Neural progenitor cell (in vitro differentiated cells): ENCODE results near the gene ZIC1. TPM values are rescaled to one million over a fixed set of nuclear protein-coding genes. Genes with fewer than 3 reads are reported as not detected.

Source experiments
- DNase-seq: peaks from one replicate; pipeline ENCODE4 v3.0.0-alpha.2; 2016; ENCODE audit warnings: low spot score
- H2AFZ ChIP-seq: fragments of 200-600 bp; sonication (generic); replicated peaks from 2 replicates; pipeline ENCODE4 v1.6.1; 2016; ENCODE audit warnings: antibody characterized with exemption
- H3F3A ChIP-seq: fragments of 200-600 bp; sonication (generic); 2 replicates; pipeline ENCODE4 v1.6.1; 2016; ENCODE audit warnings: antibody characterized with exemption, low read depth
- H3K27ac ChIP-seq: fragments of 200-600 bp; sonication (generic); 2 replicates; pipeline ENCODE4 v1.5.1; 2016; ENCODE audit warnings: mild to moderate bottlenecking
- H3K27me3 ChIP-seq: fragments of 200-600 bp; sonication (generic); 2 replicates; pipeline ENCODE4 v1.6.1; 2016; ENCODE audit warnings: mild to moderate bottlenecking, moderate library complexity
- H3K36me3 ChIP-seq: fragments of 200-600 bp; sonication (generic); 2 replicates; pipeline ENCODE4 v1.5.1; 2016
- H3K4me1 ChIP-seq: fragments of 200-600 bp; sonication (generic); 2 replicates; pipeline ENCODE4 v1.6.1; 2016; ENCODE audit warnings: mixed run types
- H3K4me2 ChIP-seq: fragments of 200-600 bp; sonication (generic); 2 replicates; pipeline ENCODE4 v1.6.1; 2016
- H3K4me3 ChIP-seq: fragments of 200-600 bp; sonication (generic); 2 replicates; pipeline ENCODE4 v1.5.1; 2016
- H3K79me2 ChIP-seq: fragments of 200-600 bp; sonication (generic); 2 replicates; pipeline ENCODE4 v1.6.1; 2016; ENCODE audit warnings: low read depth
- H3K9ac ChIP-seq: fragments of 200-600 bp; sonication (generic); 2 replicates; pipeline ENCODE4 v1.6.1; 2016
- H3K9me3 ChIP-seq: fragments of 200-600 bp; sonication (generic); 2 replicates; pipeline ENCODE4 v1.5.1; 2016; ENCODE audit warnings: low read depth
- H4K20me1 ChIP-seq: fragments of 200-600 bp; sonication (generic); 2 replicates; pipeline ENCODE4 v1.6.1; 2016; ENCODE audit warnings: low read depth
- H3K27ac Mint-ChIP-seq: 3 replicates; pipeline ENCODE4 v1.8.0; 2021; ENCODE audit warnings: mixed read lengths
- H3K27me3 Mint-ChIP-seq: 2 replicates; pipeline ENCODE4 v1.8.0; 2022; ENCODE audit warnings: low read depth, mild to moderate bottlenecking, inconsistent platforms, moderate library complexity, mixed read lengths; ENCODE audit not compliant: insufficient read depth
- H3K36me3 Mint-ChIP-seq: 3 replicates; pipeline ENCODE4 v1.8.0; 2021; ENCODE audit warnings: mixed read lengths
- H3K4me1 Mint-ChIP-seq: 3 replicates; pipeline ENCODE4 v1.8.0; 2021; ENCODE audit warnings: mixed read lengths
- H3K4me3 Mint-ChIP-seq: 3 replicates; pipeline ENCODE4 v1.8.0; 2021; ENCODE audit warnings: mild to moderate bottlenecking, moderate library complexity, mixed read lengths
- H3K9me3 Mint-ChIP-seq: 3 replicates; pipeline ENCODE4 v1.8.0; 2020; ENCODE audit warnings: mixed read lengths
- CTCF ChIP-seq: fragments of 200-600 bp; sonication (generic); IDR thresholded peaks from 2 replicates; pipeline ENCODE4 v1.5.1; 2017; ENCODE audit warnings: antibody characterized with exemption, mild to moderate bottlenecking
- EZH2 ChIP-seq: fragments of 200-600 bp; sonication (generic); IDR thresholded peaks from 2 replicates; pipeline ENCODE4 v1.6.1; 2017; ENCODE audit warnings: antibody characterized with exemption, mild to moderate bottlenecking, moderate library complexity
- EZH2phosphoT487 ChIP-seq: fragments of 200-600 bp; sonication (generic); IDR thresholded peaks from 2 replicates; pipeline ENCODE4 v1.6.1; 2017; ENCODE audit warnings: antibody characterized with exemption
- total RNA-seq: library from RNA; depleted of rRNA; stranded (reverse); fragments of >200 nt; gene quantifications from 2 replicates; pipeline ENCODE4 v1.2.3, GENCODE V29; 2015; ENCODE audit warnings: low replicate concordance

The ZIC1 gene
- total RNA-seq, 1 donor from 2014 or later, result 0.56 TPM

GRCh38 chr3:147404800-147405230 lies 4.3 kb upstream of the ZIC1 start:
- H3K4me1 ChIP-seq, result peaks cover 25% of the 10 kb centered on the region
- Mint-ChIP-seq H3K4me1 (peaks cover 79% of the 10 kb centered on the region), H3K9me3 (peaks cover 4% of the 10 kb centered on the region), H3K27ac (peak overlapping the region; percentile 94), H3K4me3 (peak overlapping the region; percentile 99), H3K27me3 (peaks cover 30% of the 10 kb centered on the region), H3K36me3 (peaks cover 33% of the 10 kb centered on the region)
- peaks cover 39% of the 10 kb centered on the region for H3F3A ChIP-seq
- H3K9me3 ChIP-seq, result no peaks in the 10 kb centered on the region
- H3K36me3 ChIP-seq, result no peaks in the 10 kb centered on the region
- no peak overlapping the region for H2AFZ ChIP-seq
- H3K9ac ChIP-seq, result no peak overlapping the region
- peak overlapping the region; percentile 63 for H3K4me2 ChIP-seq
- H3K4me3 ChIP-seq, result no peak overlapping the region
- peak; percentile 63 for DNase-seq
- peaks cover 100% of the 10 kb centered on the region for H3K27me3 ChIP-seq
- H4K20me1 ChIP-seq, result peaks cover 68% of the 10 kb centered on the region
- H3K79me2 ChIP-seq, result no peaks in the 10 kb centered on the region
- TF ChIP-seq EZH2phosphoT487 (peak; percentile 54), EZH2 (no peak), CTCF (no peak)
- H3K27ac ChIP-seq, result no peak overlapping the region

DNA sequence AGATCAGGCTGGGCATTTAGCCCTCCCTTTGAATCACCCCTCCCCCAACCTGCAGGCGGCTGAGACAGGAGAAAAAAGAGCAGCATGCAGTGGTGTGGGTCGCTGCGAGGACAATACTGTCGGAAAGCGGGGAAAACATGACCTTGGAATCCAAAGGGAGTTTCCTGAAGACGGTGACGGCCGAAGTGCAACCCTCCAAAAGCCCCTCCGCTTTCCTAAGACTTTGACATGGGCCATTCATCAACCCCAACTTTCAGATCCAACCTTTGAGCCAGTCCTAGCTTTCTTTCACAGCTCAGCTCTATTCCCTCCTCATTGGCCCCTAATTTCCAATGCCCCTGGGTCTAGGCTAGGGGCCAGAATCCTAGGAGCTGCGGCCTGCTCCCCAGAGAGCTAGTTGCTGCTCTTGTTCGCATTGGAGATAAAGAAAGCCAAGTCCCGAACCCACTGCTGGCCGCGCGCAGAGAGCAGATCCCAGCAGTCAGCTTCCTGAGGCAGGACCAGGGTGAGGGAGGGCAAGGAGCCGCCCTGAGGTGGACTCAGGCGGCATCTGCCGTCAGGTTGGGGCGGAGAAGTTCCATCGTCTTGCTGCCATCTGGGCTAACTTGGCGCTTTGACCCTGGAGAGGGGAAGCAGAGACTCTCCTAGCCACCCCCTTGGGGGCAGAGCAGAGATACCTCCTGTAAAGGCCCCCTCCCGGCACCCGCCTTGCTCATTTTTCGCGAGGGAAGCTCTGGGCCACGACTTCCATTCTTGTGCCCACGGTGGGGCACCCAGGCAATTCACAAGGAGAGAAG lies 3.7 kb upstream of the ZIC1 start:
- peak; percentile 48 for DNase-seq
- Histone ChIP-seq H3F3A (peaks cover 39% of the 10 kb centered on the region), H3K79me2 (no peaks in the 10 kb centered on the region), H2AFZ (no peak overlapping the region), H3K27ac (no peak overlapping the region), H3K4me3 (no peak overlapping the region), H3K27me3 (peaks cover 100% of the 10 kb centered on the region), H4K20me1 (peaks cover 74% of the 10 kb centered on the region), H3K4me1 (peaks cover 25% of the 10 kb centered on the region), H3K9me3 (no peaks in the 10 kb centered on the region), H3K9ac (no peak overlapping the region), H3K36me3 (no peaks in the 10 kb centered on the region), H3K4me2 (peak overlapping the region; percentile 63)
- peak overlapping the region; percentile 99 for H3K4me3 Mint-ChIP-seq
- H3K9me3 Mint-ChIP-seq, result peaks cover 4% of the 10 kb centered on the region
- peaks cover 31% of the 10 kb centered on the region for H3K27me3 Mint-ChIP-seq
- TF ChIP-seq EZH2 (peak; percentile 51), EZH2phosphoT487 (peak; percentile 45), CTCF (no peak)
- H3K27ac Mint-ChIP-seq, result peak overlapping the region; percentile 94
- H3K4me1 Mint-ChIP-seq, result peaks cover 74% of the 10 kb centered on the region
- H3K36me3 Mint-ChIP-seq, result peaks cover 31% of the 10 kb centered on the region

GRCh38 chr3:147406028-147406931 lies 2.9 kb upstream of the ZIC1 start, which contains the start of gene ZIC4:
ZIC4 (minus strand) TSS chr3:147406543; CDS start chr3:147402797, 3,746 bp downstream.
- Histone ChIP-seq H3K9me3 (no peaks in the 10 kb centered on the region), H3K27me3 (peaks cover 100% of the 10 kb centered on the region), H3F3A (peaks cover 39% of the 10 kb centered on the region), H3K9ac (no peak within 1 kb of the TSS), H2AFZ (no peak within 1 kb of the TSS), H3K27ac (no peak within 1 kb of the TSS), H3K4me2 (peak within 1 kb of the TSS; percentile 67), H4K20me1 (peaks cover 83% of the 10 kb centered on the region), H3K4me3 (peak within 1 kb of the TSS; percentile 37), H3K4me1 (peaks cover 25% of the 10 kb centered on the region), H3K36me3 (no peaks in the 10 kb centered on the region), H3K79me2 (no peaks in the 10 kb centered on the region)
- H3K36me3 Mint-ChIP-seq, result peaks cover 31% of the 10 kb centered on the region
- peaks cover 66% of the 10 kb centered on the region for H3K4me1 Mint-ChIP-seq
- H3K4me3 Mint-ChIP-seq, result peak within 1 kb of the TSS; percentile 99
- H3K27me3 Mint-ChIP-seq, result peaks cover 39% of the 10 kb centered on the region
- H3K9me3 Mint-ChIP-seq, result peaks cover 8% of the 10 kb centered on the region
- TF ChIP-seq EZH2 (peak; percentile 0), CTCF (no peak)
- DNase-seq, result peak; percentile 27
- peak within 1 kb of the TSS; percentile 100 for H3K27ac Mint-ChIP-seq
